Left renal pelvis (tissue), 4 donors: ENCODE measurements around the gene ADAM21. TPM values are rescaled to one million over a fixed set of nuclear protein-coding genes. Genes with fewer than 3 reads are reported as not detected.
"Not testable (repeated sequence)": the region's sequence is repeated elsewhere in the genome, so short reads cannot be mapped to it uniquely, and the experiment has no call there.

Source experiments
- DNase-seq, 4 donors: peaks; one replicate each; pipeline ENCODE4 v3.0.0-alpha.2; 2013; ENCODE audit warnings: low read depth in 4 of 4, low spot score in 3 of 4
- polyA plus RNA-seq, 4 donors: library from polyadenylated mRNA; unstranded; fragments of 120-200 nt; gene quantifications; one replicate each; pipeline ENCODE4 v1.2.1, GENCODE V29; 2013; ENCODE audit not compliant: insufficient read length in 4 of 4

ADAM21 gene
- polyA plus RNA-seq, result under 1 TPM; 0.36 to 0.61 (median 0.48) TPM

DNA sequence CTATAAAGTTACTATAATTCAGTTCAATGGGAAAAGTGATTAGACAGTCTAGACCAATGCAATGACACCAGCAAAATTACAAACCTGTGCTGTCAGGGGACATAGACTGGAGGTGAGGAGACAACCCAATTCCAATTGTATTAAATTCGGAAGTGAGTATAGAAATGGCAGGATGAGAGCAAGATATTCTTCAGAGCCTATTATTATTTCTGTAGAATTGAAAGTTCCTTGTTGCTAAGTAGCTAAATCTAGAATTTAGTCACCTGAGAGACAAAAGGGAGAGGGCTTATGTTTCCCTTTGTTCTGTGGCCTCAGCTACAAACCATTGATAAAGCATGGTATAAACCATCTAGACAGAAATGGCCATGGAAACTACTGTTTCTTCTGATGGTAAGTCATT, at the start of gene ADAM21:
Gene ADAM21 (plus strand): TSS at position 301 of the 400 bp plus-strand sequence. CDS start 5,326 bp downstream, outside the sequence.
- DNase-seq, result no peak

DNA sequence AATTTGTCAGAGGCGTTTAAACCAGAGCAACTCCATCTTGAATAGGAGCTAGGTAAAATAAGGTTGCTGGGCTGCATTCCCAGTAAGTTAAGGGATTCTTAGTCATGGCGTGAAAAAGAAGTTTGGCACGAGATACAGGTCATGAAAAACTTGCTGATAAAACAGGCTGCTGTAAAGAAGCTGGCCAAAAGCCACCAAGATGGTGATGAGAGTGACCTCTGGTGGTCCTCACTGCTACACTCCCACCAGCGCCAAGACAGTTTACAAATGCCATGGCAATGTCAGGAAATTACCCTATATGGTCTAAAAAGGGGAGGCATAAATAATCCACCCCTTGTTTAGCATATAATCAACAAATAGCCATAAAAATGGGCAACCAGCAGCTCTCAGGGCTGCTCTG, 48.6 kb upstream of the ADAM21 start:
- not testable (repeated sequence) for DNase-seq

GRCh38 chr14:70406216-70406615, 45.8 kb upstream of the ADAM21 start:
- DNase-seq, result not testable (repeated sequence)

GRCh38 chr14:70407621-70408020, 44.4 kb upstream of the ADAM21 start:
- DNase-seq, result no peak

GRCh38 chr14:70415788-70416187, 36.2 kb upstream of the ADAM21 start:
- no peak for DNase-seq

- peak in 2 of 4 donors; percentile 3 to 6 for DNase-seq
These were observed 35.6 kb upstream of the ADAM21 start for GRCh38 chr14:70416338-70416724.

DNA sequence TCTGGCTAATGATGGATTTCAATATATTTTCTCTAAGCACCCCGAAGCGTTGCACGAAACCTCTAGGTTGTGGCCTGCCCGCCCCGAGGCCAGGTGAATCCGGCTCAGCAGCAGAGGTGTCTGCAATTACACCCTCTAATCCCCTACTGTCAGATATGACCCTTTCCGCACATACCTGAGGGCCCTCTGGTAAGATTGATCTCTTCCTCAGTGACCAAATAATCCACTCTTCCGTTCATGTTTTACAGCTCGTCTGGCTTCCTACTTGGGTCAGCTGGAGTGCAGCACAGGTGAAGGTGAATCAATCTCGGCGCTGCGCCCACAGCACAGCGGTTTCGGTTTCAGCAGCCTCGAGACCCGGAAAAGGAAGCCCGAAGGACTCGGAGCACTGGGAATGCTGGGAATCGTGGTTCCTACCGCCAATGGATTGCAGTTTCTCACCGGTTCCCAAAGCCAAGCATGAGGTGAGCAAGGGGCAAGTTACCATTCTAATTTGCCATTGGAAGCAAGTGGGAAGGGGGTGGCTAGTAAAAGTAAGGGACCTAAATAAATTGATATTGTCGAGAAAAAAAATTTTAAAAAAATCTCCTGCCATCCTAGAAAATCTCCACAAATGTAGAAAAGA, 35.1 kb upstream of the ADAM21 start, which contains the start of gene SYNJ2BP:
Gene SYNJ2BP (minus strand): TSS at position 366 of the 625 bp plus-strand sequence. CDS start 127 bp downstream, at position 239.
- peak; percentile 55 to 65 (median 62) for DNase-seq

GRCh38 chr14:70419270-70419931, 32.6 kb upstream of the ADAM21 start:
- not testable (repeated sequence) for DNase-seq

DNA sequence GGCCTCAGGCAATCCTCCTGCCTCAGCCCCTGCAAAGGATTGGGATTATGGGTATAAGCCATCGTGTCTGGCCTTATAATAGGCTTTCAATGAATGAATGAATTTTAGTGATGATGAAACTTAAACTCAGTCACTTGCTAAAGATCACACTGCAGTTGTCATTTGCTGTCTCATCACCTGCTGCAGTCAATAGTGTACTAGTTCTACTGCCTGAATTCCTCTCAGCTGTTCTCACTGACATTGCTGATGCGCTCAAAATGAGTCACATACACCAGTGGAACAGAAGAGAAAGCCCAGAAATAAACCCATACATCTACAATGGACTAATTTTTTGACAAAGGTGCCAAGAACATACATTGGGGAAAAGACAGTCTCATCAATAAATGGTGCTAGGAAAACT, 29.4 kb upstream of the ADAM21 start:
- DNase-seq, result no peak

GRCh38 chr14:70425354-70425753, 26.6 kb upstream of the ADAM21 start:
- DNase-seq, result no peak

DNA sequence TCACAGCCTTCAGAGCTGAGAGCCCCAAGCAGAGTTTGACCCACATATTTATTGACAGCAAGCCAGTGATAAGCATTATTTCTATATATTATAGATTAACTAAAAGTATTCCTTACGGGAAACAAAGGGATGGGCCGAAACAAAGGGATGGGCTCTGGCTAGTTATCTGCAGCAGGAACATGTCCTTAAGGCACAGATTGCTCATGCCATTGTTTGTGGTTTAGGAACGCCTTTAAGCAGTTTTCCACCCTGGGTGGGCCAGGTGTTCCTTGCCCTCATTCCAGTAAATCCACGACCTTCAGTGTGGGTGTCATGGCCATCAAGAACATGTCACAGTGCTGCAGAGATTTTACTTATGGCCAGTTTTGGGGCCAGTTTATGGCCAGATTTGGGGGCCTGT, 25.4 kb upstream of the ADAM21 start:
- DNase-seq, result not testable (repeated sequence)

- DNase-seq, result no peak
These were observed 15.1 kb upstream of the ADAM21 start for GRCh38 chr14:70436867-70437266.

GRCh38 chr14:70441641-70442040, 10.3 kb upstream of the ADAM21 start:
- no peak for DNase-seq

GRCh38 chr14:70442750-70443149, 9.2 kb upstream of the ADAM21 start:
- DNase-seq, result no peak

- no peak for DNase-seq
These were observed 3.2 kb upstream of the ADAM21 start for GRCh38 chr14:70448633-70449340.

DNA sequence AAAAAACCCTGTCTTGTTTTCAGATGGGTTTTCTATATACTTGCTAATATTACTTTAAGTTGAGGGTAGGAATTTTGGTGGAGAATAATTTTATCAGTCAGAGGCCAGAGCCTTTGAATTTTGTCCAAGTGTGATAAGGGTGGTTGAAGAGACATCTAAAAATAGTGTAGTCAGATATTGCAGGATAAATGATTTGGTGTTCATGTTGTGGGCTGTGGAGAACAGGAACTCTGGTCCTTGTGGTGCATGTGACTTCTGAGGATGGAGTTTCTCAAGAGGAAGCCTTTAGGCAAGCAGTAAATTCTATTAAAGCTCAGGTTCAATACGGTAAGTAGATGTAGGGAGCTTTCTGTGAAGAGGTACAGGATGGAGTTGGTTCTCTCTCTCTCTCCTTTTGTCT, 2.8 kb downstream of the ADAM21 start:
- no peak for DNase-seq

- DNase-seq, result no peak
These were observed 16.8 kb downstream of the ADAM21 start for GRCh38 chr14:70468731-70469130.

GRCh38 chr14:70470863-70471563, 19.0 kb downstream of the ADAM21 start:
- not testable (repeated sequence) for DNase-seq

- no peak for DNase-seq
These were observed 20.5 kb downstream of the ADAM21 start for GRCh38 chr14:70472253-70473159.

GRCh38 chr14:70473825-70474224, 21.9 kb downstream of the ADAM21 start:
- DNase-seq, result no peak
